K562 (cell line): Measurements from ENCODE around the gene ALB. TPM values are rescaled to one million over a fixed set of nuclear protein-coding genes. Genes with fewer than 3 reads are reported as not detected.

ENCODE experiments used
- ATAC-seq: fragments of 200-7000 bp; cut with Tn5 transposase; 3 replicates; pipeline ENCODE4 v1.9.1; 2020; ENCODE audit warnings: moderate library complexity
- BruUV-seq: library from RNA; stranded (reverse); fragments of 400-500 nt; replicated peaks from 2 replicates; lab custom pipeline; 2021; lab: Mats Ljungman, UMichigan
- CTCF ChIA-PET: fragments of 300-600 bp; formaldehyde crosslinking; extraction: SDS; loops from one replicate; lab custom pipeline; 2021; ENCODE audit warnings: low intra/inter-chr PET ratio; lab: Yijun Ruan, JAX
- POLR2A ChIA-PET: fragments of 300-600, 350-650 bp; sonication (Branson Sonifier 250); formaldehyde crosslinking; extraction: SDS; loops from one replicate; lab custom pipeline; 2021; ENCODE audit warnings: antibody characterized with exemption, inconsistent platforms; lab: Yijun Ruan, JAX
- DNase-seq, 4 experiments: peaks; one replicate each; pipeline versions ENCODE4 v3.0.0 to v3.0.0-alpha.2; 2011 to 2018; ENCODE audit warnings: low spot score in 3 of 4, mixed read lengths in 3 of 4; ENCODE audit errors: extremely low read depth in 1 of 4
- FAIRE-seq: peaks from 2 replicates; lab custom pipeline; 2011; peaks lifted over from hg19 to GRCh38; lab: Jason Lieb, UNC
- H2AFZ ChIP-seq: 2 replicates; pipeline ENCODE4 v1.6.0; 2011; ENCODE audit warnings: low read depth, low read length, control low read depth, inconsistent platforms
- H3K27ac ChIP-seq: fragments of 200-600 bp; 3 replicates; pipeline ENCODE4 v1.8.0; 2011; ENCODE audit warnings: low read depth, mild to moderate bottlenecking, control low read depth, inconsistent platforms, low read length, moderate library complexity, mixed read lengths; ENCODE audit errors: extremely low read depth
- H3K27me3 ChIP-seq, 2 experiments: fragments of 300-600 bp in 1 of 2; 2 replicates in 1 of 2; 3 replicates in 1 of 2; pipeline versions ENCODE4 v1.6.0 to v1.8.0; 2011; ENCODE audit warnings: inconsistent platforms in 2 of 2, low read length in 2 of 2, mild to moderate bottlenecking in 1 of 2, mixed read lengths in 1 of 2, moderate library complexity in 1 of 2; ENCODE audit not compliant: control insufficient read depth in 2 of 2, insufficient read depth in 2 of 2
- H3K36me3 ChIP-seq: fragments of 300-600 bp; 3 replicates; pipeline ENCODE4 v1.8.0; 2011; ENCODE audit warnings: mild to moderate bottlenecking, low read length, inconsistent platforms; ENCODE audit not compliant: control insufficient read depth, insufficient read depth
- H3K4me1 ChIP-seq, 2 experiments: fragments of 200-600 bp in 1 of 2; replicated peaks in 1 of 2; 2 replicates in 1 of 2; 3 replicates in 1 of 2; pipeline versions ENCODE4 v1.5.1 to v1.8.0; 2011; ENCODE audit warnings: inconsistent platforms in 2 of 2, low read length in 2 of 2, mild to moderate bottlenecking in 1 of 2, mixed read lengths in 1 of 2, moderate library complexity in 1 of 2; ENCODE audit not compliant: control insufficient read depth in 2 of 2, insufficient read depth in 2 of 2
- H3K4me2 ChIP-seq: 2 replicates; pipeline ENCODE4 v1.6.1; 2011; ENCODE audit warnings: low read length, control low read depth, inconsistent platforms, mixed read lengths; ENCODE audit not compliant: insufficient read depth
- H3K4me3 ChIP-seq: fragments of 200-600 bp; sonication (generic), shearing (Covaris generic); 2 replicates; pipeline ENCODE4 v1.5.1; 2016; ENCODE audit warnings: control low read depth, inconsistent platforms
- H3K79me2 ChIP-seq: fragments of 200-600 bp; 3 replicates; pipeline ENCODE4 v1.8.0; 2011; ENCODE audit warnings: low read length, inconsistent platforms; ENCODE audit not compliant: control insufficient read depth, insufficient read depth
- H3K9ac ChIP-seq, 2 experiments: 2 replicates each; pipeline versions ENCODE4 v1.6.0 to v1.6.1; 2011; ENCODE audit warnings: low read depth in 2 of 2, low read length in 2 of 2, control low read depth in 1 of 2, inconsistent platforms in 1 of 2, mild to moderate bottlenecking in 1 of 2, mixed read lengths in 1 of 2; ENCODE audit not compliant: insufficient read depth in 1 of 2
- H3K9me1 ChIP-seq: one replicate; pipeline ENCODE4 v1.6.0; 2011; ENCODE audit warnings: inconsistent platforms, mild to moderate bottlenecking, low read length, moderate library complexity; ENCODE audit not compliant: control insufficient read depth, insufficient read depth
- H3K9me3 ChIP-seq: replicated peaks from 2 replicates; pipeline ENCODE4 v1.5.1; 2011; ENCODE audit warnings: low read depth, low read length, inconsistent platforms; ENCODE audit not compliant: control insufficient read depth, insufficient read depth
- H4K20me1 ChIP-seq: replicated peaks from 2 replicates; pipeline ENCODE4 v1.6.1; 2011; ENCODE audit warnings: low read length, inconsistent platforms, mixed read lengths; ENCODE audit not compliant: control insufficient read depth, insufficient read depth
- ARID1B ChIP-seq: fragments of 450-650 bp; IDR thresholded peaks from 2 replicates; pipeline ENCODE4 v1.6.1; 2016; ENCODE audit warnings: antibody characterized with exemption, mild to moderate bottlenecking, inconsistent platforms
- CCNT2 ChIP-seq: IDR thresholded peaks from 2 replicates; pipeline ENCODE4 v1.6.1; 2011; ENCODE audit warnings: borderline replicate concordance, low read depth, mild to moderate bottlenecking, moderate library complexity, mixed read lengths, low read length; ENCODE audit not compliant: insufficient read length; ENCODE audit errors: extremely low read depth
- DPF2 ChIP-seq: fragments of 450-650 bp; IDR thresholded peaks from 2 replicates; pipeline ENCODE4 v1.6.1; 2016
- EP300 ChIP-seq: IDR thresholded peaks from 2 replicates; pipeline ENCODE4 v1.6.1; 2012; ENCODE audit warnings: low read length, improper control_type of control experiment
- HNRNPH1 ChIP-seq: fragments of 200-400 bp; formaldehyde crosslinking; optimal IDR thresholded peaks from 2 replicates; pipeline ENCODE3; 2017; ENCODE audit warnings: low read depth, mild to moderate bottlenecking, low read length, moderate library complexity
- MEF2D ChIP-seq: conservative IDR thresholded peaks from 2 replicates; pipeline ENCODE4 v1.6.1; 2016; ENCODE audit warnings: low read depth, missing genetic modification characterization, missing compliant biosample characterization
- MTA2 ChIP-seq: fragments of 450-650 bp; IDR thresholded peaks from 2 replicates; pipeline ENCODE4 v1.6.1; 2016; ENCODE audit warnings: low read depth
- NCOR1 ChIP-seq: fragments of 450-650 bp; IDR thresholded peaks from 2 replicates; pipeline ENCODE4 v1.6.1; 2016; ENCODE audit warnings: mild to moderate bottlenecking, moderate library complexity
- SIN3B ChIP-seq: fragments of 450-650 bp; IDR thresholded peaks from 2 replicates; pipeline ENCODE4 v1.6.1; 2017; ENCODE audit warnings: low read depth, mild to moderate bottlenecking, moderate library complexity
- SMARCE1 ChIP-seq: fragments of 450-650 bp; IDR thresholded peaks from 2 replicates; pipeline ENCODE4 v1.7.1; 2016; ENCODE audit warnings: mild to moderate bottlenecking
- TAL1 ChIP-seq: fragments of 450-650 bp; IDR thresholded peaks from 2 replicates; pipeline ENCODE4 v1.6.1; 2016; ENCODE audit warnings: mild to moderate bottlenecking
- TEAD4 ChIP-seq, 2 experiments: sonication (generic) in 1 of 2; formaldehyde crosslinking in 1 of 2; IDR thresholded peaks; 2 replicates each; pipeline versions ENCODE4 v1.6.1 to v1.8.0; 2012 to 2022; ENCODE audit warnings: borderline replicate concordance in 1 of 2, inconsistent platforms in 1 of 2, low read length in 1 of 2, mild to moderate bottlenecking in 1 of 2, missing genetic modification reagents in 1 of 2
- ZNF143 ChIP-seq: sonication (generic); formaldehyde crosslinking; IDR thresholded peaks from 2 replicates; pipeline ENCODE4 v1.9.0; 2022; ENCODE audit warnings: mild to moderate bottlenecking, missing genetic modification reagents
- WGBS: fragments of 100-300 bp; shearing (Covaris generic); methylation state at CpG from one replicate; pipeline ENCODE4 v1.1.6; 2016; ENCODE audit warnings: low coverage, mixed read lengths; ENCODE audit not compliant: insufficient coverage; ENCODE audit errors: missing lambda C conversion rate; 5-methylcytosine and 5-hydroxymethylcytosine counted together
- in situ Hi-C: fragments of 300-500 bp; cut with MboI; formaldehyde crosslinking; loops from 4 replicates; pipeline ENCODE4 v1.15.0; 2018; ENCODE audit warnings: inconsistent platforms, mixed read lengths
- intact Hi-C: fragments of 100-400 bp; cut with micrococcal nuclease; formaldehyde crosslinking; loops from 2 replicates; pipeline ENCODE4 v1.14.2; 2022
- polyA plus RNA-seq, 8 experiments: library from polyadenylated mRNA; depleted of rRNA in 4 of 8; stranded (reverse) in 5 of 8; unstranded in 3 of 8; fragments of >200 nt; fragmentation: Nextera tagmentation in 2 of 8; fragmentation: Illumina TruSeq in 1 of 8; extraction: Ambion mirVana in 2 of 8; extraction: Trizol in 1 of 8; gene quantifications; 2 replicates each; pipeline versions ENCODE4 v1.2.1 to v1.2.3, GENCODE V29; 2011 to 2014; ENCODE audit warnings: inconsistent platforms in 1 of 8, missing spikeins in 1 of 8
- total RNA-seq, 7 experiments: library from RNA; depleted of rRNA in 6 of 7; stranded (reverse); fragments of >200 nt in 6 of 7; fragmentation: Illumina TruSeq in 2 of 7; extraction: Trizol in 2 of 7; gene quantifications; 2 replicates each; pipeline versions ENCODE4 v1.2.1 to v1.2.3, GENCODE V29; 2011 to 2021; ENCODE audit warnings: low replicate concordance in 1 of 7
- TF ChIP-seq, protein P1 (sequence below): sonication (generic); formaldehyde crosslinking; IDR thresholded peaks from 2 replicates; pipeline ENCODE4 v1.8.1; 2023; ENCODE audit warnings: mild to moderate bottlenecking, missing genetic modification reagents
- TF ChIP-seq, protein P2 (sequence below), 2 experiments: fragments of 150-350 bp in 1 of 2; IDR thresholded peaks; 2 replicates each; pipeline ENCODE4 v1.6.1; 2012 to 2016; ENCODE audit warnings: low read depth in 2 of 2, low read length in 2 of 2, mild to moderate bottlenecking in 1 of 2, moderate library complexity in 1 of 2

The ALB gene
- total and polyA plus RNA-seq, 9 of the 15 experiments (the other 6 are each of a cell fraction or from before 2014, with no cell fraction given): 0.04 to 18.5 (median 0.20) TPM; not detected in 2

DNA sequence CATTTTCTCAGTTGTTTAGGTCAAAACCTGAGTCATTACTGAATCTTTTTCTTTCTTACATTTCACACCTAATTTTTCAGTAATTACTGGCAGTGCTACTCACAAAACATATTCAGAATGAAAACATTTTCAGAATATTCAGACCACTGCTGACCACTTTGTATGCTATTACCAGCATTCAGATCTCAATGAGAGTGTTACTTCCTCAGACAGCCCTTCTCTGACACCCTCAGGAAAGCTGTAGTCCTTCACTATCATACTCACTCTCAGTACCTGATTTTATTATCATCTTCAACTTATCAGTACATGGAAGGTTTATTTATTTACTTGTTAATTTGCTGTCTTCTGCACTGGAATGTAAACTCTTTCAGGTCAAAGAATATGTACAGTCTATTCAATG, 12.3 kb upstream of the ALB start (continued):
- no peak for TF ChIP-seq MEF2D (tag)

DNA sequence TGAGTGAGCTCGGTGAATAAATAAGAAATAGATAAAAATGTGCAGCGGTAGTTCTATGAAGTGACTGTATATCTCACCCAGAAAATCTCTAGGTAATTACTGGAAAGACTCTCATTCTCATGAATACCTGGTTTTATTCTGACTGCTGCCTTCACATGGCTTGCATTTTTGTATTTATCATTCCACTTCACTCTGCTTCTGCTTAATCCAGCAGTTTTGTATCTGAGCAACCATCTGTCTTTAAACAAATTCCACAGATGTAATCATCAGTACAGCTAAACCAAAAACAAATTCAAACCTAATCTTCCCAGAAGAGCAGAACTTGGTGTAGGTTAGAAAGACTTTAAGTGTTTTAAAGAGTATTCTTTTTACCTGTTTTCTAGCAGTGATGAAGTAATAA, 11.2 kb upstream of the ALB start:
- intact Hi-C loops (no loop called here), in situ Hi-C loops (no loop called here)
- FAIRE-seq (no peak), DNase-seq (peak in 1 of 4 experiments; percentile 24), ATAC-seq (no peak)
- Histone ChIP-seq H3K27ac (no peak overlapping the region), H3K36me3 (no peaks in the 10 kb centered on the region), H3K9ac (no peak overlapping the region), H2AFZ (no peak overlapping the region), H3K4me1 (no peaks in the 10 kb centered on the region), H4K20me1 (no peaks in the 10 kb centered on the region), H3K79me2 (no peaks in the 10 kb centered on the region), H3K27me3 (no peaks in the 10 kb centered on the region), H3K9me1 (no peaks in the 10 kb centered on the region), H3K4me2 (no peak overlapping the region), H3K9me3 (no peaks in the 10 kb centered on the region), H3K4me3 (no peak overlapping the region)
- ChIA-PET POLR2A (no interaction called here), CTCF (no interaction called here)
- BruUV-seq: no TSS peak
- 0% methylated on average over 2 of the region's 2 CpGs for WGBS
- TF ChIP-seq HNRNPH1: no peak
- 0 out of 2 replicates have a peak, but pooled peaks have one; percentile 37 for TF ChIP-seq DPF2
- TF ChIP-seq NCOR1: peak; percentile 25; the same call in 1 of the 2 replicates
- TF ChIP-seq, protein P1, sequence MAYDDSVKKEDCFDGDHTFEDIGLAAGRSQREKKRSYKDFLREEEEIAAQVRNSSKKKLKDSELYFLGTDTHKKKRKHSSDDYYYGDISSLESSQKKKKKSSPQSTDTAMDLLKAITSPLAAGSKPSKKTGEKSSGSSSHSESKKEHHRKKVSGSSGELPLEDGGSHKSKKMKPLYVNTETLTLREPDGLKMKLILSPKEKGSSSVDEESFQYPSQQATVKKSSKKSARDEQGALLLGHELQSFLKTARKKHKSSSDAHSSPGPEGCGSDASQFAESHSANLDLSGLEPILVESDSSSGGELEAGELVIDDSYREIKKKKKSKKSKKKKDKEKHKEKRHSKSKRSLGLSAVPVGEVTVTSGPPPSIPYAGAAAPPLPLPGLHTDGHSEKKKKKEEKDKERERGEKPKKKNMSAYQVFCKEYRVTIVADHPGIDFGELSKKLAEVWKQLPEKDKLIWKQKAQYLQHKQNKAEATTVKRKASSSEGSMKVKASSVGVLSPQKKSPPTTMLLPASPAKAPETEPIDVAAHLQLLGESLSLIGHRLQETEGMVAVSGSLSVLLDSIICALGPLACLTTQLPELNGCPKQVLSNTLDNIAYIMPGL: no peak
- TF ChIP-seq ARID1B: peak; percentile 76
- 0 out of 2 replicates have a peak, but pooled peaks have one; percentile 23 for TF ChIP-seq SMARCE1
- TF ChIP-seq TAL1: peak; percentile 72
- peak; percentile 39 for TF ChIP-seq CCNT2
- TF ChIP-seq TEAD4 (IDR thresholded peaks at IDR 0.05; ENCODE audit: low read length): peak; percentile 79; the same call in 1 of the 2 replicates
- TF ChIP-seq TEAD4 (CRISPR knock-in tag; IDR thresholded peaks at IDR 0.05; ENCODE audit: borderline replicate concordance): no peak
- TF ChIP-seq MTA2: 0 out of 2 replicates have a peak, but pooled peaks have one; percentile 41
- TF ChIP-seq ZNF143 (CRISPR knock-in tag): no peak
- TF ChIP-seq, protein P2, sequence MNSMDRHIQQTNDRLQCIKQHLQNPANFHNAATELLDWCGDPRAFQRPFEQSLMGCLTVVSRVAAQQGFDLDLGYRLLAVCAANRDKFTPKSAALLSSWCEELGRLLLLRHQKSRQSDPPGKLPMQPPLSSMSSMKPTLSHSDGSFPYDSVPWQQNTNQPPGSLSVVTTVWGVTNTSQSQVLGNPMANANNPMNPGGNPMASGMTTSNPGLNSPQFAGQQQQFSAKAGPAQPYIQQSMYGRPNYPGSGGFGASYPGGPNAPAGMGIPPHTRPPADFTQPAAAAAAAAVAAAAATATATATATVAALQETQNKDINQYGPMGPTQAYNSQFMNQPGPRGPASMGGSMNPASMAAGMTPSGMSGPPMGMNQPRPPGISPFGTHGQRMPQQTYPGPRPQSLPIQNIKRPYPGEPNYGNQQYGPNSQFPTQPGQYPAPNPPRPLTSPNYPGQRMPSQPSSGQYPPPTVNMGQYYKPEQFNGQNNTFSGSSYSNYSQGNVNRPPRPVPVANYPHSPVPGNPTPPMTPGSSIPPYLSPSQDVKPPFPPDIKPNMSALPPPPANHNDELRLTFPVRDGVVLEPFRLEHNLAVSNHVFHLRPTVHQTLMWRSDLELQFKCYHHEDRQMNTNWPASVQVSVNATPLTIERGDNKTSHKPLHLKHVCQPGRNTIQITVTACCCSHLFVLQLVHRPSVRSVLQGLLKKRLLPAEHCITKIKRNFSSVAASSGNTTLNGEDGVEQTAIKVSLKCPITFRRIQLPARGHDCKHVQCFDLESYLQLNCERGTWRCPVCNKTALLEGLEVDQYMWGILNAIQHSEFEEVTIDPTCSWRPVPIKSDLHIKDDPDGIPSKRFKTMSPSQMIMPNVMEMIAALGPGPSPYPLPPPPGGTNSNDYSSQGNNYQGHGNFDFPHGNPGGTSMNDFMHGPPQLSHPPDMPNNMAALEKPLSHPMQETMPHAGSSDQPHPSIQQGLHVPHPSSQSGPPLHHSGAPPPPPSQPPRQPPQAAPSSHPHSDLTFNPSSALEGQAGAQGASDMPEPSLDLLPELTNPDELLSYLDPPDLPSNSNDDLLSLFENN (IDR thresholded peaks at IDR 0.05; ENCODE audit: low read depth in 2 of 2, low read length in 2 of 2): no peak
- TF ChIP-seq SIN3B: no peak
- TF ChIP-seq EP300: 0 out of 2 replicates have a peak, but pooled peaks have one; percentile 39
